ENCODE measurements around the gene CCDC150.

GRCh38 chr2:196657333-196657732 lies 17.8 kb downstream of the CCDC150 start:
- TF ChIP-seq CTCF (IDR thresholded peaks at IDR 0.05) (no peak), EZH2 (IDR thresholded peaks at IDR 0.05; ENCODE audit: borderline replicate concordance, insufficient read depth, low read depth, low read length, poor library complexity, severe bottlenecking) (no peak)

All from B cell (primary cell).